WERI-Rb-1 (cell line): ENCODE results near the gene RNF215.

Source experiments
- DNase-seq: peaks from one replicate; pipeline ENCODE4 v3.0.0-alpha.2; 2020
- H3K27ac ChIP-seq: fragments of 250-450 bp; sonication (Bioruptor Pico); 2 replicates; pipeline ENCODE4 v1.5.1; 2020; ENCODE audit warnings: mild to moderate bottlenecking, moderate library complexity
- H3K27me3 ChIP-seq: fragments of 250-450 bp; sonication (Bioruptor Pico); 2 replicates; pipeline ENCODE4 v1.5.1; 2021; ENCODE audit warnings: mild to moderate bottlenecking, low read depth, moderate library complexity; ENCODE audit not compliant: insufficient read depth, severe bottlenecking
- H3K36me3 ChIP-seq: fragments of 250-450 bp; sonication (Bioruptor Pico); 2 replicates; pipeline ENCODE4 v1.5.1; 2020; ENCODE audit warnings: mild to moderate bottlenecking, moderate library complexity
- H3K4me3 ChIP-seq: 2 replicates; pipeline ENCODE4 v1.5.1; 2011; ENCODE audit warnings: low read depth, mild to moderate bottlenecking, control low read depth, low read length
- H3K9me3 ChIP-seq: fragments of 250-450 bp; sonication (Bioruptor Pico); 2 replicates; pipeline ENCODE4 v1.5.1; 2021; ENCODE audit warnings: mild to moderate bottlenecking, moderate library complexity; ENCODE audit not compliant: severe bottlenecking
- CTCF ChIP-seq: IDR thresholded peaks from 2 replicates; pipeline ENCODE4 v1.5.1; 2011; ENCODE audit warnings: low read depth, mild to moderate bottlenecking, control low read depth, inconsistent platforms, low read length

Gene RNF215

GRCh38 chr22:30390974-30391691, 3.9 kb upstream of the RNF215 start:
- DNase-seq: peak; percentile 82
- H3K27ac ChIP-seq: peak overlapping the region; percentile 78

GRCh38 chr22:30386608-30386959, 627 bp downstream of the RNF215 start:
- 0 out of 2 replicates have a peak, but pooled peaks cover 3% of the 10 kb centered on the region for H3K36me3 ChIP-seq
- H3K27me3 ChIP-seq: no peaks in the 10 kb centered on the region
- TF ChIP-seq CTCF: no peak
- DNase-seq: no peak
- peak overlapping the region; percentile 53 for H3K4me3 ChIP-seq
- H3K9me3 ChIP-seq: no peaks in the 10 kb centered on the region
- peak overlapping the region; percentile 70 for H3K27ac ChIP-seq

More at GRCh38 chr22:30390974-30391691, 3.9 kb upstream of the RNF215 start:
- peak; percentile 90 for TF ChIP-seq CTCF
- no peak overlapping the region for H3K4me3 ChIP-seq
- H3K36me3 ChIP-seq: no peaks in the 10 kb centered on the region
- H3K27me3 ChIP-seq: no peaks in the 10 kb centered on the region
- no peaks in the 10 kb centered on the region for H3K9me3 ChIP-seq

- 0 out of 2 replicates have a peak, but pooled peaks cover 3% of the 10 kb centered on the region for H3K36me3 ChIP-seq
- DNase-seq: no peak
- TF ChIP-seq CTCF: no peak
- no peaks in the 10 kb centered on the region for H3K27me3 ChIP-seq
- H3K9me3 ChIP-seq: no peaks in the 10 kb centered on the region
- peak overlapping the region; percentile 70 for H3K27ac ChIP-seq
- no peak overlapping the region for H3K4me3 ChIP-seq
Observed at GRCh38 chr22:30385942-30386341, 1.3 kb downstream of the RNF215 start.

GRCh38 chr22:30383061-30383460, 4.2 kb downstream of the RNF215 start:
- no peaks in the 10 kb centered on the region for H3K27me3 ChIP-seq
- H3K9me3 ChIP-seq: no peaks in the 10 kb centered on the region
- H3K27ac ChIP-seq: no peak overlapping the region
- DNase-seq: no peak
- TF ChIP-seq CTCF: no peak
- peaks cover 4% of the 10 kb centered on the region for H3K36me3 ChIP-seq
- H3K4me3 ChIP-seq: no peak overlapping the region

- no peak for DNase-seq
- Histone ChIP-seq H3K36me3 (peaks cover 9% of the 10 kb centered on the region), H3K9me3 (no peaks in the 10 kb centered on the region), H3K27me3 (no peaks in the 10 kb centered on the region), H3K27ac (no peak overlapping the region), H3K4me3 (no peak overlapping the region)
- TF ChIP-seq CTCF: no peak
Observed at GRCh38 chr22:30382340-30382739, 4.9 kb downstream of the RNF215 start.

GRCh38 chr22:30381264-30381663, 5.9 kb downstream of the RNF215 start:
- Histone ChIP-seq H3K36me3 (peaks cover 11% of the 10 kb centered on the region), H3K27me3 (no peaks in the 10 kb centered on the region), H3K27ac (no peak overlapping the region), H3K4me3 (no peak overlapping the region), H3K9me3 (no peaks in the 10 kb centered on the region)
- DNase-seq: no peak
- no peak for TF ChIP-seq CTCF
